ENCODE data around the gene HIVEP1. TPM values are rescaled to one million over a fixed set of nuclear protein-coding genes. Genes with fewer than 3 reads are reported as not detected.

The HIVEP1 gene
- total RNA-seq, 1 experiment from 2014 or later: 16.7 TPM

GRCh38 chr6:12013307-12013719, 1.2 kb downstream of the HIVEP1 start:
- CTCF ChIA-PET: no interaction called here
- TF ChIP-seq REST (IDR thresholded peaks at IDR 0.05; ENCODE audit: insufficient read depth in 1 of 2, low read depth in 2 of 2, low read length in 1 of 2): no peak
- TF ChIP-seq POLR2AphosphoS5 (IDR thresholded peaks at IDR 0.05; ENCODE audit: low read depth, low read length): no peak
- no peak for TF ChIP-seq TCF7L2 (IDR thresholded peaks at IDR 0.05; ENCODE audit: low read depth, low read length)
- no peak for TF ChIP-seq CTCF (IDR thresholded peaks at IDR 0.05)
- no peak for TF ChIP-seq SIN3A (IDR thresholded peaks at IDR 0.05; ENCODE audit: borderline replicate concordance, insufficient read depth, low read depth, low read length)
- Histone ChIP-seq H3K9me3 (ENCODE audit: control insufficient read depth, insufficient read depth, low read depth, low read length) (peaks cover 3% of the 10 kb centered on the region; the same call in 1 of the 2 replicates), H3K27me3 (ENCODE audit: control insufficient read depth, insufficient read depth, low read length) (no peaks in the 10 kb centered on the region), H3K4me1 (ENCODE audit: control insufficient read depth, insufficient read depth, low read length) (peaks cover 30% of the 10 kb centered on the region), H3K4me3 (ENCODE audit: low read depth in 2 of 2, low read length in 2 of 2) (peak overlapping the region; percentile 84 to 90), H3K27ac (ENCODE audit: low read length) (peak overlapping the region; percentile 93), H3K36me3 (ENCODE audit: control insufficient read depth, insufficient read depth, low read length) (peaks cover 2% of the 10 kb centered on the region; the same call in 1 of the 2 replicates)
- DNase-seq (ENCODE audit: low read depth, low spot score) (no peak), ATAC-seq (peak; percentile 2; the same call in 1 of the 2 replicates)
- in situ Hi-C loops (cut with HindIII; ENCODE audit: low pct_unique_long_range_greater_than_20kb, low sequenced_read_pairs) (no loop called here), intact Hi-C loops (cut with micrococcal nuclease; ENCODE audit: unreplicated experiment) (loop anchor here (5.0 to 10.0 kb wide), 2 partner anchors 274 to 359 kb away; no protein-coding TSS in a partner anchor)
- BruUV-seq (replicated peaks): no TSS peak
- POLR2A ChIA-PET: no interaction called here

GRCh38 chr6:12014027-12014872, 2.1 kb downstream of the HIVEP1 start:
- H3K27me3 ChIP-seq (ENCODE audit: control insufficient read depth, insufficient read depth, low read length): no peaks in the 10 kb centered on the region
- H3K9me3 ChIP-seq (ENCODE audit: control insufficient read depth, insufficient read depth, low read depth, low read length): peaks cover 3% of the 10 kb centered on the region; the same call in 1 of the 2 replicates
- in situ Hi-C loops (cut with HindIII; ENCODE audit: low pct_unique_long_range_greater_than_20kb, low sequenced_read_pairs) (no loop called here), intact Hi-C loops (cut with micrococcal nuclease; ENCODE audit: unreplicated experiment) (loop anchor here (5.0 to 10.0 kb wide), 2 partner anchors 273 to 359 kb away; no protein-coding TSS in a partner anchor)
- H3K27ac ChIP-seq (ENCODE audit: low read length): peak overlapping the region; percentile 93
- peaks cover 30% of the 10 kb centered on the region for H3K4me1 ChIP-seq (ENCODE audit: control insufficient read depth, insufficient read depth, low read length)
- TF ChIP-seq CTCF (IDR thresholded peaks at IDR 0.05): no peak
- no peak for TF ChIP-seq POLR2AphosphoS5 (IDR thresholded peaks at IDR 0.05; ENCODE audit: low read depth, low read length)
- TF ChIP-seq REST (IDR thresholded peaks at IDR 0.05; ENCODE audit: insufficient read depth in 1 of 2, low read depth in 2 of 2, low read length in 1 of 2): no peak
- TF ChIP-seq TCF7L2 (IDR thresholded peaks at IDR 0.05; ENCODE audit: low read depth, low read length): no peak
- no peak for TF ChIP-seq SIN3A (IDR thresholded peaks at IDR 0.05; ENCODE audit: borderline replicate concordance, insufficient read depth, low read depth, low read length)
- no peak for DNase-seq (ENCODE audit: low read depth, low spot score)
- ChIA-PET POLR2A (no interaction called here), CTCF (interaction anchor here (0.5 kb wide), 1 partner anchor 1384 kb away, joined by 3 read pairs; no protein-coding TSS in a partner anchor)
- BruUV-seq (replicated peaks): no TSS peak
- no peak for ATAC-seq
- H3K36me3 ChIP-seq (ENCODE audit: control insufficient read depth, insufficient read depth, low read length): peaks cover 2% of the 10 kb centered on the region; the same call in 1 of the 2 replicates
- H3K4me3 ChIP-seq (ENCODE audit: low read depth in 2 of 2, low read length in 2 of 2): peak overlapping the region in 1 of 2 experiments; percentile 84; a peak in 2 of 4 replicates

Measured in Panc1 (cell line).